NCI-H1105 (cell line): ENCODE data around the gene TBC1D20.
"Not testable (repeated sequence)": the region's sequence is repeated elsewhere in the genome, so short reads cannot be mapped to it uniquely, and the experiment has no call there.

ENCODE experiments used
- DNase-seq: peaks from one replicate; lab custom pipeline; 2025; lab: John Stamatoyannopoulos, UW

Gene TBC1D20

DNA sequence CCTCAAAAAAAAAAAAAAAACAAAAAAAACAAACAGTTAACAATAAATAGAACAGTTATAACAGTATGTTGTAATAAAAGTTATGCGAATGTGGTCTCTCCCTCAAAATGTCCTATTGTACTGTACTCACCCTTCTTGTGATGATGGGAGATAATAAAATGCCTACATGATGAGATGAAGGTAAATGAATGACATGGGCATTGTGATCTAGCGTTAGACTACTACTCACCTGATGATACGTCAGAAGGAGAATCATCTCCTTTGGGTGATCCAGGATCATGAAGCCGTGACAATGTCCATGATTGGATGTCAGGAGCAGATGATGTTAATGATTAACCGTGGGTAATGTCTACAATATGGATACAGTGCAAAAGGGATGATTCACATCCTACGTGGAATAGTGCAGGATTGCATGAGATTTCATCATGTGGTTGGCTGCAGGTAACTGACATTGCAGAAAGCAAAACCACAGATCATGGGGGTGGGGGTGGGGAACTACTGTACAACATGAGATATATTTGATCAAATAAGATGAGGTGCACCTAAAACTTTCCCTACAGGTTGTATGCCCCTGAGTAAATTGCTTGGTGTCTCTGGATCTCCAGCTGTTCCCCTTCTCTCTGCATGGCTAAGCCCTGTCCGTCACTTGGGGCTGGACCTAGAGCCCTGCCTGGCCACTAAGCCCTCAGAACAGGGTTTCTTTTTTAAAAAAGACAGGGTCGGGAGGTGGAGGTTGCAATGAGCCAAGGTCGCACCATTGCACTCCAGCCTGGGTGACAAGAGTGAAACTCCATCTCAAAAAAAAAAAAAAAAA, 60.4 kb downstream of the TBC1D20 start:
- no peak for DNase-seq

DNA sequence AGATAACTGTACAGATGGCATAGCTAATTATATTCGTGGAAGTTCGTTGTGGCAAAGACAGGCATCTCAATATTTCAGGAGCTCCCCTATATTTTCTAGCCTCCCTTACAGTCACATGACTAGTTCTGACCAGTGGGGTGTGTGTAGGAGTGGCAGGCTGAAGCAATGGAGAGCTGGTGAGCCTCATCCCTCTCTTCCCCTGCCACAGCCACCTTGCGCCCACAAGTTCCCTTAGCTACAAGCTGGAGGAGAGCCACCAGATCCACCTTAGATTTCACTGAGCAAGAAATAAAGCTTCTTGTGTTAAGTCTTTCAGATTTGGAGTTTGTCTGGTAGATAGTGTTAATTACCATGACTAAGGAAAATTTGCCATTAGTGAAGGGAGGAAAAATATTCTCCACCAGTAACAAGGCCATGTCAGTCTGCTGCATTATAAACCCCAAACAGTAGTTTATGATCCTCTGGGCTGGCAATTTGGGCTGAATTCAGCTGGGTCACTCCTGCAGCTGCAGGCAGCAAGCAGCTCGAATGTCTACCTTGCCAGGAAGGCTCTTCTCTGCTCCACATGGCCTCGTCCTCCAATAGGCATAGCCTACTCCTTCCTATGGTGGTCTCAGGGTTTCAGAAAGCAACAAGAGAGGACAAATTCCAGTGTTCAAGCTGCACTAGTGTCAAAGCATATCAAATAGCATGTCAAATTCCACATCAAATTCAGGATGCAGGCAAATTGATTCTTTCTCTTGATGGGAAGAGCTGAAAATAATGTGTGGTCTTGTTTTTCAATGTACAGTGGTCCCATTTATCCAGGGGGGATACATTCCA, 61.7 kb downstream of the TBC1D20 start:
- no peak for DNase-seq

DNA sequence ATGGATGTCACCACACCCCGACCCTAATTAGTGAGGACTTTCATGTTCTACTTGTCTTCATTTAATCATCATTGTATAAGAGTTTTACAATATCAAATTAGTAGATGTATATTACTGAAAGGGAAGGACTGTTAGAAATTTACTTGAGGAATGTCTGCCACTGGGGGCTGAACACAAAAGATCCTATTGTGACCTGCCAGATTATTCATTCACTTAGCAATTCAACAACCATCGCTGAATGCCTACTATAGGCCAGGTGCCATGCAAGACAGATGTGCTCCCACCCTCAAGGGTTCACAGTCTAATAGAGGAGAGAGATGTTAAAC, 62.2 kb downstream of the TBC1D20 start:
- no peak for DNase-seq

DNA sequence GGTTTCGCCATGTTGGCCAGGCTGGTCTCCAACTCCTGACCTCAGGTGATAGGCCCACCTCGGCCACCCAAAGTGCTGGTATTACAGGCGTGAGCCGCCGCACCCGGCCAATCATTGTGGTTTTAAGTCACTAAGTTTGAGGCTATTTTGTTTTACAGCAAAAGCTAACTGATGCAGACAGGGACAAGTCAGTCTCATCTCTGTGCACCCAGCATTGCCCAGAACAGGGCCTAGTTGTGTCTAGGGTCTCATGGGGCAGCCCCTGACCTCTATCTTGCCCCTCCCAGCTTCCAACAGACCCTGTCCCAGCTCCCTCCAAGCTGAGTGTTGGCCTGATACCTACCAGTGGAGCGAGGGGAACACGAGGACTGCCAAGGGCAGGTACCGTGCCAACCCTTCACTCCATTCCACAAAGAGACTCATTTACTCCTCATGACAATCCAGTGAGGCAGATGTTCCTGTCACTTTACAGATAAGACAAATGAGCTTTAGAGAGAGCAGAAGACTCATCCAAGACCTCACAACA, 63.1 kb downstream of the TBC1D20 start:
- no peak for DNase-seq

DNA sequence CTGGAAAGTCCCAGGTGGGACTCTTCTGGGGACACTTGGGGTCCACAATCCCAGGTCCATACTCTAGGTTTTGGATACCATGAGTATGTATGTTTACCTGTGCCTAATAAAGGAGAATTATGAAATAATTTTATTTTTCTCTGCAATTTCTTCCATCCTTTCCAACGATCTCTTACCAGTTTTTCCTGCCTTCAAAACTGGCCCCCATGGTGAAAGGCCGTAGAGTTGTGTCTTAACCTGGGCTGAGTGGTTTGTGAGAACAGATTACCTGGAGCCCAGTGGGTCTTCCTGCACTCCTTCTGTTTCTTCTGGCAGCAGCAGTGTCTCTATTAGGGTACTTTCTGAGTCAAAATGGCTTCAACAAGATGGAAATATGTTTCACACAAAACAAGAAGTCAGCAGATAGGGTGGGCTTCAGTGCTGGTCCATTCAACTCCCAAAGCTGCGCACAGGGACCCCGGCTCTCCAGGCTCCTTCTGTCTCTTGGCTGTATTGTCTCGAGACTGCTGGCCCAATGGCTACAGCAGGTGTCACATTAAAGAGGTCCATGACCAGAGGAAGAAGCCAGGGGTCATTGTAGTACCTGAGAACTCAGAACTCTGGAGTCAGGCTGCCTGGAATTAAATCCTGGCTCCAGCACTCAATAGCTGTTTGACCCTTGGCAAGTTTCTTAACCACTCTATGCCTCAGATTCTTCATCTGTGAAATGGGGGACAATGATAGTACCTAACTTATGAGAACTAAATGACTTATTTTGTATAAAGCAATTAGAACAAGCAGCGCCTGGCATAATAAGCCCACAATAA, 64.7 kb downstream of the TBC1D20 start:
- no peak for DNase-seq

DNA sequence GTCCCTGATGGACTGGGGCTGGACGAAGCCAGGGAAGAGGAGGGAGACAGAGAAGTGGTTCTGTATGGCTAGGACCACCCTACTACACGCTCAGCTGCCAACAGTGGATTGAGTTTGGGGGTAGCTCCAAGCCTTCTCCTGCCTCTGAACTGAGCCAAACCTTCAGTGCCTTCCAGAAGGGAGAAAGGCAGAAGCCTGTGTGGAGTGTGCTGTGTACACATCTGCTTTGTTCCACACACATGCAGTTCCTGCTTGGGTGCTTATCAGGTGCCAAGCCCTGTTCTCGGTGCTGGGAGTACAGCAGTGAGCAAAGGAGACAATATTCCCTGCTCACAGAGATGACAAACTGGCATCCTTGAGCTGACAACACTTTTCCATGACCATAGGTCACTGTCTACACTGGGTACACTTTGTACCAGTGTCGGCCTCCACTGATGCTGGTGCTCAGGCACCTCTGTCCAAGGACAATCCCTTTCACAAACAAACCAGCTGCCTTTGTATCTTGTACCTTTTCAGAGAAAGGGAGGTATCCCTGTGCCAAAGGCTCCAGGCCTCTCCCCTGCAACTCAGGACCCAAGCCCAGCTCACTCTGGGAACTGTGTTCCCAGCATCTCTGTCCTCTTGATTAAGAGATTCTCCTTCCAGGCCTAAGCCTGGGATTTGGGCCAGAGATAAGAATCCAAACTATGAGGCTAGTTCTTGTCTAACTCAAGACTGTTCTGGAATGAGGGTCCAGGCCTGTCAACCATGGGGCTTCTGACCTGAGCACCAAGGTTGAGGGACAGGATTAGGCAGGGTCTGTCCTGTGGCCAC, 65.5 kb downstream of the TBC1D20 start:
- DNase-seq = no peak

DNA sequence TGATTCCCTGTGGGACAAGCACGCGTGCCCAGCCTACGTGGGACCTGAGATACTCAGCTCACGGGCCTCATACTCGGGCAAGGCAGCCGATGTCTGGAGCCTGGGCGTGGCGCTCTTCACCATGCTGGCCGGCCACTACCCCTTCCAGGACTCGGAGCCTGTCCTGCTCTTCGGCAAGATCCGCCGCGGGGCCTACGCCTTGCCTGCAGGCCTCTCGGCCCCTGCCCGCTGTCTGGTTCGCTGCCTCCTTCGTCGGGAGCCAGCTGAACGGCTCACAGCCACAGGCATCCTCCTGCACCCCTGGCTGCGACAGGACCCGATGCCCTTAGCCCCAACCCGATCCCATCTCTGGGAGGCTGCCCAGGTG, 66.1 kb downstream of the TBC1D20 start:
- DNase-seq = no peak

DNA sequence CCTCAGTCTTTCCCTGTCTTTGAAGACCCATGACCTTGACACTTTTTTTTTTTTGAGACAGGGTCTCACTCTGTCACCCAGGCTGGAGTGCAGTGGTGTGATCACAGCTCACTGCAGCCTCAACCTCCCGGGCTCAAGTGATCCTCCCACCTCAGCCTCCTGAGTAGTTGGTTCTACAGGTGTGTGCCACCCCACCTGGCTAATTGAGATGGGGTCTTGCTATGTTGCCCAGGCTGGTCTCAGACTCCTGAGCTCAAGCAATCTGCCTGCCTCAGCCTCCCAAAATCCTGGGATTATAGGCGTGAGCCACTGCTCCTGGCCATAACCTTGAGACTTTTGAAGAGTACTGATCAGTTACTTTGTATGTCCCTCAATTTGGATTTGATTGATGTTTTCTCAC, 69.0 kb downstream of the TBC1D20 start:
- not testable (repeated sequence) for DNase-seq

DNA sequence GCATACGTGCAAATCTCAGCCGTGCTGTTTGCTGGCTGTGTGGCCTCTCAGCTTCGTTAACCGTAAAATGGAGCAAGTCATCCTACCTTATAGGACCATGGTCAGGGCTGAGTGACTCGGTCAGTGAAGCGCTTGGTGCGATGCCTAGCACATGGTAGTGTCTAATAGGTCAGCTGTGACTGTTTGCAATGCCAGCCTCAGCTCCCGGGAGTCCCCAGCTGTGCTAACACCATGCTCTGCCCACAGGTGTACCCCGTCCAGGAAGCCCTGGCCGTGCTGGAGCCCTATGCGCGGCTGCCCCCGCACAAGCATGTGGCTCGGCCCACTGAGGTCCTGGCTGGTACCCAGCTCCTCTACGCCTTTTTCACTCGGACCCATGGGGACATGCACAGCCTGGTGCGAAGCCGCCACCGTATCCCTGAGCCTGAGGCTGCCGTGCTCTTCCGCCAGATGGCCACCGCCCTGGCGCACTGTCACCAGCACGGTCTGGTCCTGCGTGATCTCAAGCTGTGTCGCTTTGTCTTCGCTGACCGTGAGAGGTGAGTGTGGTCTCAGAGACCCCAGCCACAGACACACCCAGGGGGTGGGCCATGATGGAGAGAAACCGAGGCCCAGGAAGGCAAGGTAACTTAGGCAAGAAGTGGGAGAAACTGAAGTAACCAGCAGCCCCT, 71.2 kb downstream of the TBC1D20 start:
- DNase-seq = no peak

DNA sequence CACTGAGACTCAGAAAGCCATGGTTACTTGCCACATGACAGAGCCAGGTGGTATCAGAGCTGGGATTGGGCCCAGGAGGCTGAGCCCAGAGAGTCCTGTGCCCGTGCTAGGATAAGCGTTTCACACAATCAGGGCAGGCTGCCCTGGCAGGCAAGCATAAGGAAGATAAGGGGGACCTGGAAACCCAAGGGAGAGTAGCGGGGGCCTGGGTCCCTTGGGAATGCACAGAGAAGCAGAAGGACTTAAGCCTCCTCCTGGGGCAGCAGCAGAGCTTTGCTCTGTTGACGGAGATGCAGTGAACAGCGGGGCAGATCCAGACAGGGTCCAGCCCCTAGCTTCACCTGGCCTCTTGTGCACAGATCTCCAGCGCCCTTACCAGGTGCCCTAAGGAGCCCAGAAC, 73.1 kb downstream of the TBC1D20 start:
- no peak for DNase-seq

DNA sequence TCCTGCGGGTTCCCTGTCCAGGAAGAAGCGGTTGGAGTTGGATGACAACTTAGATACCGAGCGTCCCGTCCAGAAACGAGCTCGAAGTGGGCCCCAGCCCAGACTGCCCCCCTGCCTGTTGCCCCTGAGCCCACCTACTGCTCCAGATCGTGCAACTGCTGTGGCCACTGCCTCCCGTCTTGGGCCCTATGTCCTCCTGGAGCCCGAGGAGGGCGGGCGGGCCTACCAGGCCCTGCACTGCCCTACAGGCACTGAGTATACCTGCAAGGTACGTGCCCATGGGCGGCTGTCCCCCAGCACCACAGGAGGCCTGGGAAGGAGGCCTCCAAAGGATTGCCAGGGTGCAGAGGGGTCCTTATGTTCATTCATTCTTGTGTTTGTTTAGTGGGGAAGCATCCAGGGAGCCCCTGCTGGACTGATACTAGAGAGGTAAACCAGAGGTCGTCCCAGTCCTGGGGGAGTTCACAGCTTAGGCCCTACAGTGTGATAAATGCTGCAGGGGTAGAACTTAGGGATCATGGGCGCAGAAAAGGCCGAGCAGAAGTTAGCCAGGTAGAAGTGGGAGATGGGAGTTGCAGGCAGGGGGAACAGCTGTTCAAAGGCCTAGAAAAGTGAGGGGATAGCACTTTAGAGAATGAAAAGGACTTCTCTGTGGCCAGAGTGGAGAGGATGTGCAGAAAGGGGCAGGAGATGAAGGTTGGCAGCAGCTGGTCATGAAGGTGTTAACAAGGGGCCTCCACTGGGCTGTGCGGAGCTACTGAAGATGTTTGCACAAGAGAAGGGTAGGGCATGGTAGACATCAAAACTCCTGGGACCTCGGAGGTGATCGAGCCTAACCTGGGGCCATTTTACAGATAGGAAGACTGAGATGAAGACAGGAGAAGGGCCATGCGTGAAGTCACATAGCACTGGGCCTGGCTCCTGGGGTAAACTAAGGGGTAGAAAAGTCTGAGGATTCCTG, 74.0 kb downstream of the TBC1D20 start:
- DNase-seq = no peak

DNA sequence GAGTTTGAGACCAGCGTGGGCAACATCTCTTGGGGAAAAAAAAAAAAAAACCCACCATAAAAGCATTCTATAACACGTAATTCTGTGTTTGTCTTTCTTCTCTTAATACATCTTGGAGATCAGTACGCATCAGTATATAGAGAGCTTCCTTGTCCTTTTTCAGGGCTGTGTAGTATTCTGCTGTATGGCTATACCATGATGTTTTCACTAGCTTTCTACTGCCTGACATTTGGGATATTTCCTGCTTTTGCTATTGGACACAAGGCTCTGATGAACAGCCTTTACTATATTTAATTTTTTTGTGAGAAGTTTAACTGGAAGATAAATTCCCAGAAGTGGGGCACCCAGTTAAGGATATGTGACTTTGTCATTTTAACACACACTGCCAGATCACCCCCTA, 74.8 kb downstream of the TBC1D20 start:
- no peak for DNase-seq

DNA sequence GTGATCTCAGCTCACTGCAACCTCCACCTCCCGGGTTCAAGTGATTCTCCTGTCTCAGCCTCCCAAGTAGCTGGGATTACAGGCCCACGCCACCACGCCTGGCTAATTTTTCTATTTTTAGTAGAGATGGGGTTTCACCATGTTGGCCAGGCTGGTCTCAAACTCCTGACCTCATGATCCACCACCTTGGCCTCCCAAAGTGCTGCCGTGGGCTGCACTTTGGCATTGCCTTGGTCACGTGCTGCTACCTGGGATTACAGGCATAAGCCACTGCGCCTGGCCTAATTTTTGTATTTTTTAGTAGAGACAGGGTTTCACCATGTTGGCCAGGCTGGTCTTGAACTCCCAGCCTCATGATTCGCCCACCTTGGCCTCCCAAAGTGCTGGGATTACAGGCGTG, 75.7 kb downstream of the TBC1D20 start:
- not testable (repeated sequence) for DNase-seq
